EH (cell line): ENCODE data around the gene LDHD.
"Not testable (repeated sequence)": the region's sequence is repeated elsewhere in the genome, so short reads cannot be mapped to it uniquely, and the experiment has no call there.

Experiments
- DNase-seq: peaks from one replicate; pipeline ENCODE4 v3.0.0-alpha.2; 2015; ENCODE audit warnings: low read depth

Gene LDHD

GRCh38 chr16:75099075-75099667 is 17.4 kb downstream of the LDHD start:
- DNase-seq, result no peak

- no peak for DNase-seq
Measured at GRCh38 chr16:75097941-75098901, 18.4 kb downstream of the LDHD start.

- no peak for DNase-seq
Measured at GRCh38 chr16:75097191-75097761, 19.3 kb downstream of the LDHD start.

GRCh38 chr16:75096656-75097055 is 19.9 kb downstream of the LDHD start:
- peak; percentile 28 for DNase-seq

GRCh38 chr16:75095204-75095621 is 21.4 kb downstream of the LDHD start:
- no peak for DNase-seq

- DNase-seq, result no peak
Measured at GRCh38 chr16:75093598-75094540, 22.7 kb downstream of the LDHD start.

GRCh38 chr16:75092777-75093176 is 23.8 kb downstream of the LDHD start:
- no peak for DNase-seq

- peak; percentile 51 for DNase-seq
Measured at GRCh38 chr16:75091619-75092018, 25.0 kb downstream of the LDHD start.

- DNase-seq, result not testable (repeated sequence)
Measured at GRCh38 chr16:75090899-75091298, 25.7 kb downstream of the LDHD start.

- no peak for DNase-seq
Measured at GRCh38 chr16:75089486-75090202, 26.9 kb downstream of the LDHD start.

- no peak for DNase-seq
Measured at GRCh38 chr16:75088934-75089333, 27.6 kb downstream of the LDHD start.

GRCh38 chr16:75088216-75088615 is 28.4 kb downstream of the LDHD start:
- DNase-seq, result no peak

- DNase-seq, result peak; percentile 49
Measured at GRCh38 chr16:75087375-75087979, 29.1 kb downstream of the LDHD start.

GRCh38 chr16:75086688-75087374 is 29.7 kb downstream of the LDHD start:
- DNase-seq, result no peak

GRCh38 chr16:75086281-75086680 is 30.3 kb downstream of the LDHD start:
- peak; percentile 29 for DNase-seq

GRCh38 chr16:75085556-75085955 is 31.0 kb downstream of the LDHD start:
- peak; percentile 29 for DNase-seq

- no peak for DNase-seq
Measured at GRCh38 chr16:75083813-75084212, 32.8 kb downstream of the LDHD start.

- no peak for DNase-seq
Measured at GRCh38 chr16:75081179-75081859, 35.3 kb downstream of the LDHD start.

GRCh38 chr16:75080205-75081029 is 36.2 kb downstream of the LDHD start:
- DNase-seq, result peak; percentile 68
